NCI-H345 (cell line): ENCODE measurements around the gene LRRC59.

Experiments used
- DNase-seq: peaks from one replicate; lab custom pipeline; 2025; lab: John Stamatoyannopoulos, UW

The LRRC59 gene

GRCh38 chr17:50386510-50386909 is 10.8 kb downstream of the LRRC59 start:
- DNase-seq, result no peak

DNA sequence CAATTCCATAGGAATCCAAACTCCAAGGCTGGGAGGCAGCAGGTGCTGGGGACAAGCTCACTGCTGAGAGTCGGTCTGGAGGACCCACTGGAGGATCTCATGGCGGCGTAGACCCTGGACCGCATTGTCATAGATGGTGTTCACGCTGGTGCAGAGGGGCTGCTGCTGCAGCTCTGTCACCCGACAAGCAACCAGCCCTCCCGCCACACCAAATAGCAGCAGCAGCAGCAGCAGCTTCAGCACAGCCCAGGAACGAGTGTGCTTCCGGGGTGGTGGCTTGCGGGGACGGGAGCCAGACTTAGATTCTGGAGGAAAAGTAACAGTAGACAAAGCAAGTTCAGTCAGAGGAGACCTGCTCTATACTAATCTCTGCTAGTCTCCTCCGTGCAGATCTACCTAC is 14.4 kb downstream of the LRRC59 start:
- no peak for DNase-seq

GRCh38 chr17:50381920-50382319 is 15.4 kb downstream of the LRRC59 start:
- DNase-seq, result no peak

GRCh38 chr17:50381260-50381815 is 16.0 kb downstream of the LRRC59 start:
- DNase-seq, result no peak

DNA sequence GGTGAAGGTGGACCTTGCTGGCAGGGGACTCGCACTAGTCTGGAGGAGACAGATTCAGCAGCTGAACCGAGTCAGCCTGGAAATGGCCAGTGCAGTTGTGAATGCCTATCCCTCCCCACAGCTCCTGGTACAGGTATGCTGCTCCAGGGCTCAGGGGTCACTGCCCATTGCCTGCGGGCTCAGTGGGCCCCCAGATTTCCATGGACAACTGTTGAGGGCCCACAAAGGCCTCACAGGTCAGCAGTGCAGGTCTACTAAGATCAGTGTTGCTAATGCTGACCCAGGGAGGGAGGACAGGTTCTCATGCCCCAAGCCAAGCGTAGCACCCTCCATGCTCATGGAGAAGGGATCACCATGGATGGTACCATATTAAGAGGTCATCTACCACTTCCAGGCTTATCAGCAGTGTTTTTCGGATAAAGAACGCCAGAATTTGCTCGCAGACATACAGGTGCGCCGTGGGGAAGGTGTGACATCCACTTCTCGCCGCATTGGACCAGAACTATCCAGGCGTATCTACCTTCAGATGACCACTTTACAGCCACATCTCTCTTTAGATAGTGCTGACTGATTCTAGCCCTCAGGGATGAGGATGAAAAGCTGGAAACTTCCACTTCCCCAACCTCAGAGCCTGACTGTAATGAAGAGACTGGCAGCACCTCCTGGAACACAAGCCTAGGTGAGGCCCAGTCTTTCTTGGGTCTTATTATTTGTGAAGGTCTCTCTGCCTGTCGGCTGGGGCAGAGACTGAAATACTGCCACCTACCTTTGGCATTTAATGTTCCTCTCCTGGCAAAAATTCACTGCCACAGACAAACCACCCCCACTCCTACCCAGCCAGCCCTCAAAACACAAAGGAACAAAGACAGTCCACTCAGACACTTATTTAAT is 16.7 kb downstream of the LRRC59 start:
- no peak for DNase-seq

DNA sequence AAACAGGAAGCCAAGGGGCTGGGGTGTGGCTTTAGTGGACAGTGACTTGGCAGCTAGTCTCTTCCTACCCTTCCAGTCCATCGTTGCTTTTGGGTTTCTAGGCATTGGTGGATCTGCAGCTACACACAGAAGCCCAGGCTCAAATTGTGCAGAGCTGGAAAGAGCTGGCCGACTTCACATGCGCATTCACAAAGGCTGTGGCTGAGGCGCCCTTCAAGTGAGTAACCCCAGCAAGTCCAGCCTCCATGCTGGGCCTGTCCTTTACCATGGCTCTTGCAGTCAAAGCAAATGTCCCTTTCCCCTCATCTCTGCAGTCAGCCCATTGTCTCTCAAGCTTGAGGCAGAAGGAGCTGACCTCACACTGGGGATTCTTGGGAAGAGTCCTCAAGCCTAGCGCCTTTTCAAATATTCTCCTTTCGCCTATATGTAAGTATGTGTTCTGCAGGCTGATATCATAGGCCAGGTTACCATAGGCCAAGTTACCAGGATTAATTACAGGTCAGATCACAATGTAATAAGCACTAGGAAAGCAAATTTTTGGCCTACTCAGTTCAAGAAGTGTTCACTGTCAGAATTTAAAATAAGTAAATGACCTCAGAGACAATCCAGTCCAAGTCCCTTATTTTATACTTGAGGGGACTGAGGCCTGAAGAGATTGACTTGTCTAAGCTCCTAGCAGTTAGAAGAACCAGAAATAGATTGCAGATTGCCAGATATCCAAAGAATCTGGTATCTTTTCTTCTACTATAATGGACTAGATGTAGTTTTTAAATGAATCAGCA is 17.8 kb downstream of the LRRC59 start:
- no peak for DNase-seq

DNA sequence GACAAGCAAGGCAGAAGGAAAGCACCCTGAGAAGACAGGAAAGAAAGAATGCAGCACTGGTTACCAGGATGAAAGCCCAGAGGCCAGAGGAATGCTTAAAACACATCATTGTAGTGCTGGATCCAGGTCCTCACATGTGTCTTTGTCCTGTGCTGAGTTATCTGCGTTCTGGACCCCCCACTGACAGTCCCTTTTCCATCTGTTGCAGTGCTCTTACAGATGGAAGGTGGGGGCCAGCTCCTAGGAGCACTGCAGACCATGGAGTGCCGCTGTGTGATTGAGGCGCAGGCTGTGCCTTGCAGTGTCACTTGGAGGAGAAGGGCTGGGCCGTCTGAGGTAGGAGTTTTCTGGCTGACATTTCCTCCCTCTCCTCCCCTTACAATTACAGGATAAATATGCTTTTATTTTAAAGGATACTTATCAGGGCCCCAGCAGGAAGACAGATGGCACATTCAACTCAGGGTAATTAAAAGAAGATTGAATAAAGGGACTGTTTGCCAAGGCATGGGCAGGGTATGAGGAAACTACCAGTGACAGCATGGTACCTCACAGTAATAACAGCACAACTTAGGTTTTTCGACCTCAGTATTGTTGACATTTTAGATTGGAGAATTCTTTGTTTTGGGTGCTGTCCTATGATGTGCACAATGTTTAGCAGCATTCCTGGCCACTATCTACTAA is 21.3 kb downstream of the LRRC59 start:
- no peak for DNase-seq

DNA sequence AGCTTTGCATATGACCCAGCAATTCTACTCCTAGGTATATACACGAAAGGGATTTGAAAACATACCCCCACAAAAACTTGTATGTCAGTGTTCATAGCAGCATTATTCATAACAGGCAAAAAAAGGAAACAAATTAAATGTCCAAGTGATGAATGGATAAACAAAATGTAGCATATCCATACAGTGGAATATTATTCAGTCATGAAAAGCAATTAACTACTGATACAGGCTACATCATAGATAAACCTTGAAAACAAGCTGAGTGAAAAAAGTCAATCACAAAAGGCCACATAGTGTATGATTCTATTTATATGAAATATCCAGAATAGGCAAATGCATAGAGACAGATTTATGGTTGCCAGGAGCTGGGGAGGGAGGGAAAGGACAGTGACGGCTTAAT is 23.6 kb downstream of the LRRC59 start:
- no peak for DNase-seq

DNA sequence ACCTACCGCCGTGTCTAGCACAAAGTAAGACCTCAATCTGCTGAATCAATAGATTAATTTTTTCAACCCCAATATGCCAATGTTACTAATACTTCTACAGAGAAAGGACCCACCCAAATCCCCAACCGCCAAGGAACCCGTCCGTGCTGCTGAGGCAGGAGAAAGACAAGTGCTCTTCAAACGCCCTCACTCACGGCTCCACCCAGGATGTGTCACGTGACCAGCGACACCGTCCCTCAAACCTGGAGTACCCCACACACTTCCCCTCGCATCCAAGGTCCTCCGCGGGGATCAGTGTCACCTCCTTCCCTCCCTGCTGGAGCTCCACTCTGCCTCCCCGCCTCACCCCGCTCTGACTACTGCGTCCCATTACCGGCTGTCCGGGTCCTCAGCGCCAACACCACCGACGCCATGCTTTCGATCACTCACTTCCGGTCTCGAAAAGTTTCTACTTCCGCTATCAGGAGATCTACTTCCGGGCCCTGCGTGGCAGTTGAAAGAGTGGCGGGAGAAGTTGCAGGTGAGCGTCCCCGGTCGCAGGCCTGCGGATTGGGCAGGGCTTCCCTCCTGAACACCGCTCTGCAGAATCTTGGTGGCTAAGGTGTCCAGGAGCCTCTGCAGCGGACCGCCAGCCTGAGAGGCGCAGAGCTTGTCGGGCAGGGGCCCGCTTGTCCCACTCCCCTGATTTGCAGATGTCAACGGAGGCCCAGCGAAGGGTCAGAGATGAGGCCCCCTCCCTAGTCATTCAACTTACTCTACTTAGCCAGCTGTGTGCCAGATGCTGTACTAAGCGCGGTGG is 24.4 kb downstream of the LRRC59 start, which contains the start of the genes EME1 and MRPL27:
EME1 (plus strand) TSS at position 472 of the 799 bp plus-strand sequence. CDS start 1,980 bp downstream, outside the sequence.
MRPL27 (minus strand) TSS at position 427 of the 799 bp plus-strand sequence; CDS start at position 413, 14 bp downstream.
- DNase-seq, result peak; percentile 92

- no peak for DNase-seq
These were observed 25.0 kb downstream of the LRRC59 start for GRCh38 chr17:50372222-50372757.

GRCh38 chr17:50371526-50371925 is 25.8 kb downstream of the LRRC59 start:
- DNase-seq, result no peak

DNA sequence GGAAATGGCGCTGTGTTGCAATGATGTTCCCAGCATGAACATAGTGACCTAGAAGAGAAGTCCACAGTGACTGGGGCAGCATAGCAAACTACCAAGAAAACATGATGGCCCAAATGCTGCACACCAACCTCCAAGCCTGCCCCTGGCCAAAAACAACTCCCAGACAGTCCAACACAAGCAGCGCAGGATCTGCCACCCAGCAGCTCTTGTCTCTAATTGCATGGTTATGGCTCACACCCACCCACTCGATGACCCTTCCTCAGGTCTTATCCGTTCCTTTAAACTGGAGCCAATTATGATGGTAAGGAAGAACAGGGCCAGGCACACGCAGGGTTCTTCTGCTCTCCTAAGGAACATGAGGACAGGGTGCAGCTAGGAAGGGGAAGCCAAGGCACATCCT is 27.3 kb downstream of the LRRC59 start:
- DNase-seq, result no peak

- DNase-seq, result no peak
These were observed 29.9 kb downstream of the LRRC59 start for GRCh38 chr17:50367401-50367800.

GRCh38 chr17:50365649-50366393 is 31.5 kb downstream of the LRRC59 start:
- no peak for DNase-seq

DNA sequence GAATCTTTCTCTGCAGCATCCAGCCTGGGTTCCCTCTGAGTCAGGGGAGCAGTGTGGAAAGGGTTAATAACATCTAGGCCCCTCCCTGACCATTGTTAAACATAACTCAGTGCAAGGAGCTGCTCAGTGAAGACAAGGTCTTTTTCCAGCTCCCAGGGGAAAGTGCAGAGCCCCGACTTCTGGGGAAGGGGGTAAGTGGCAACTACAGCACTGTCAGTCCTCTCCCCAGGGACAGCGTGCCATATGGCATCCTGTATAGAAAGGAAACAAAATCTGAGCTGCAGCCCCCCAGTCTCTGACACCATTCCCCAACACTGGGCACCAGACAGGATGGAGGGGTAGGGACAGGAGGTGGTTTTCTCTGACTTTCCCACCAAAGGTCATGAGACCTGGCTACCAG is 32.2 kb downstream of the LRRC59 start:
- no peak for DNase-seq

GRCh38 chr17:50364715-50365114 is 32.6 kb downstream of the LRRC59 start:
- DNase-seq, result no peak

DNA sequence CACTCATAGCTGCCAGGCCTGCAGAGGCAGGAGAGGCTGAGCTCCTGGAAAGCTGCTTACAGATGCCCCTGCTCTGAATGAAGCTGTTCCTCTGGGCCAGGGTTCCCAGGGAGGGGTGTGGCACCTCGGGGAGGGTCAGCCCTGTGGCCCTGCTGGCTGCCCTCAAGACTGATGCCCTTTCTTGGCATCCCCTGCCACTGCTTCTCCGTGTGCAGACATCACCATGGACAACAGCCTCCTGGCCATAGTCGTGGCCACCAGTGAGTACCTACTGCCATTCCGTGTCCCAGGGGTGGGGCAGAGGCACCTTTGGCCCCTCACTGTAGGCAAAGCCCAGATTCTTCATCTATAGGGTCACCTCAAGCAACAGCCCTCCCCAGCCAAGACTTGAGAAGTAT is 33.3 kb downstream of the LRRC59 start:
- DNase-seq, result no peak

- DNase-seq, result no peak
These were observed 33.9 kb downstream of the LRRC59 start for GRCh38 chr17:50363217-50364060.

- DNase-seq, result no peak
These were observed 34.7 kb downstream of the LRRC59 start for GRCh38 chr17:50362661-50363060.
